ENCODE measurements around the gene PGM5. TPM values are rescaled to one million over a fixed set of nuclear protein-coding genes. Genes with fewer than 3 reads are reported as not detected.
A peak's percentile ranks its signal among the peaks of the same experiment; 100 is the strongest.
"Not testable (repeated sequence)": the region's sequence is repeated elsewhere in the genome, so short reads cannot be mapped to it uniquely, and the experiment has no call there.

Gene PGM5
- total RNA-seq = 53.1 TPM
- 16.3 TPM for polyA plus RNA-seq (ENCODE audit: insufficient read depth, low read depth, low replicate concordance)
- long read RNA-seq, donor 1, full-length matches to known transcripts = 10 of 15 reads
- long read RNA-seq, donor 1, partial matches to known transcripts = 0 of 15 reads
- long read RNA-seq, donor 1, other reads (novel, unspliced or antisense) = 5 of 15 reads
- long read RNA-seq, donor 2, transcript PGM5-202 (11 exons, 3,338 nt) = major isoform, 6 of 6 reads
- long read RNA-seq, donor 2, partial matches to known transcripts = 0 of 6 reads
- long read RNA-seq, donor 2, other reads (novel, unspliced or antisense) = 0 of 6 reads
- long read RNA-seq, donor 3, full-length matches to known transcripts = 7 of 24 reads
- long read RNA-seq, donor 3, partial matches to known transcripts = 7 of 24 reads
- long read RNA-seq, donor 3, other reads (novel, unspliced or antisense) = 10 of 24 reads
- long read RNA-seq, donor 4, transcript PGM5-202 (11 exons, 3,338 nt) = major isoform, 9 of 9 reads
- long read RNA-seq, donor 4, partial matches to known transcripts = 0 of 9 reads
- long read RNA-seq, donor 4, other reads (novel, unspliced or antisense) = 0 of 9 reads
- long read RNA-seq, donor 5 = 0 reads
- long read RNA-seq, donor 6, partial matches to known transcripts = 0 of 7 reads
- long read RNA-seq, donor 6, other reads (novel, unspliced or antisense) = 6 of 7 reads
- long read RNA-seq, donor 7, partial matches to known transcripts = 11 of 14 reads
- long read RNA-seq, donor 7, other reads (novel, unspliced or antisense) = 3 of 14 reads
- long read RNA-seq, donor 8, full-length matches to known transcripts = 9 of 38 reads
- long read RNA-seq, donor 8, partial matches to known transcripts = 29 of 38 reads
- long read RNA-seq, donor 8, other reads (novel, unspliced or antisense) = 0 of 38 reads
- long read RNA-seq, donor 9, full-length matches to known transcripts = 7 of 12 reads
- long read RNA-seq, donor 9, partial matches to known transcripts = 5 of 12 reads
- long read RNA-seq, donor 9, other reads (novel, unspliced or antisense) = 0 of 12 reads
- long read RNA-seq, donor 10, full-length matches to known transcripts = 4 of 16 reads
- long read RNA-seq, donor 10, partial matches to known transcripts = 12 of 16 reads
- long read RNA-seq, donor 10, other reads (novel, unspliced or antisense) = 0 of 16 reads

DNA sequence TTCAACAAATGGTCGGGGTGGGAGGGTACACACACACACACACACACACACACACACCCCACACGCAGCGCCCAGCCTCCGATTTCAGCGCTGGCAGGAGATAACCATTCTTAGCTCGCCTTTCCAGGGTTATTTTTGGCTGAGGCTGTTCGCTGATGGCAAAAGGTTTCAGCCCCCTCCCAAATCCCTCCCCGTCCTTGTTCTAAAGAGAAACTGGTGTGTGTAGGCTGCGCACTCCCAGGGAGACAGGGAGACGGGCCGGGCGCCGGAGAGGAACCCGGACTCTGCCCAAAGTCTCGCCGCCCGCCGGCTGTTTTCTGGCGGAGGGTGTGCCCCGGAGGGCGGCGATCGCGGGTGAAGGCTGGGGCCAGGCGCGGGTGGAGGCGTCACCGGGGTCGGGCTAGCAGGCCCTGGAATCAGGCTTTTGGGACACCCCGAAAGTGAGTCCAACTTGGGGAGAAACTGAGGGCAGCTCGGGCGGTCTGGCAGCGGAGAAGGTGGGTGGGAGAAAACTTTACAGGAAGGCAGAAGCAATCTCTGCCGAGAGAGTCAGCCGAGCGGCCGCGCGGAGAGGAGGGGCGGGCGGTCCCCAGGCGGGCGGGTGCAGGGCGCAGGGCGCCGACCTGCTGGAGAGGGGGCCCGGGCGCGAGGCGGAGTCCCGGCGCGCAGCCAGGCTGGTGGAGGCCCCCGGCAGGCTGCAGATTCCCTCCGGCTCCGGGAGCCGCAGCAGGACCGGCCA lies at the start of gene PGM5:
PGM5 (plus strand) TSS at position 232 of the 739 bp plus-strand sequence. CDS start 517 bp downstream, outside the sequence.
- intact Hi-C loops (cut with DNase I); FAIRE-seq; H3K27me3 ChIP-seq (ENCODE audit: control insufficient read depth, insufficient read depth, low read length); H3K9ac ChIP-seq (ENCODE audit: low read length in 3 of 3); H3K9me3 ChIP-seq (ENCODE audit: control insufficient read depth in 2 of 3, insufficient read depth in 1 of 3, low read length in 3 of 3); H3K27ac ChIP-seq (ENCODE audit: low read depth in 2 of 2, low read length in 2 of 2); H3K36me3 ChIP-seq (ENCODE audit: control insufficient read depth in 2 of 3, insufficient read depth in 3 of 3, low read length in 3 of 3); H3K4me1 ChIP-seq (ENCODE audit: control insufficient read depth in 2 of 3, insufficient read depth in 2 of 3, low read depth in 1 of 3, low read length in 3 of 3): not testable (repeated sequence)
- DNase-seq = peak; percentile 45 to 82 (median 57)
- peak within 1 kb of the TSS in 2 of 3 donors; percentile 30 to 52 for H3K4me3 ChIP-seq (ENCODE audit: low read length in 3 of 3)

DNA sequence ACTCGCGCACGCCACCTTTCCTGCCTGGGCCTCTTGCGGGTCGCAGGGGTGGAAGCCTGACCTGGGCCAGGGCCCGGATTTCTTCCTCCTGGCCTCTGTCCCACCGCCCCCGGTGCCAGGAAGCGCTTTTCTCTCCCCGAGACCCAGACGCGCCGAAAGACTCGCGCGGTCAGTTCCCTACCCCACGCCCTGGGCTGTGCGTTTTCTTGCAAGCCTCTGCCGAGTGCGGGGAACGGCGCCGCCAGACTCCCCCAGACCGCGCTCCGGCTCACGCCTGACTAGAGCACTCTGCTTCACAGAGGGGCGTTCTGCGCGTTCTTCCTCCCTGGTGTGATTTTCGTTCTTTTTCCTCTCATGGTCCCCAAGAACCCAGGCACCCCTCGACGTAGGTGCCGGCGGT lies 49.3 kb upstream of the PGM5 start:
- H3K36me3 ChIP-seq (ENCODE audit: control insufficient read depth in 2 of 3, insufficient read depth in 3 of 3, low read length in 3 of 3); H3K4me1 ChIP-seq (ENCODE audit: control insufficient read depth in 2 of 3, insufficient read depth in 2 of 3, low read depth in 1 of 3, low read length in 3 of 3); H3K9ac ChIP-seq (ENCODE audit: low read length in 3 of 3); H3K9me3 ChIP-seq (ENCODE audit: control insufficient read depth in 2 of 3, insufficient read depth in 1 of 3, low read length in 3 of 3); H3K27me3 ChIP-seq (ENCODE audit: control insufficient read depth, insufficient read depth, low read length); intact Hi-C loops (cut with DNase I); FAIRE-seq; H3K4me3 ChIP-seq (ENCODE audit: low read length in 3 of 3); H3K27ac ChIP-seq (ENCODE audit: low read depth in 2 of 2, low read length in 2 of 2): not testable (repeated sequence)
- peak in 1 of 5 donors; percentile 50 for DNase-seq

DNA sequence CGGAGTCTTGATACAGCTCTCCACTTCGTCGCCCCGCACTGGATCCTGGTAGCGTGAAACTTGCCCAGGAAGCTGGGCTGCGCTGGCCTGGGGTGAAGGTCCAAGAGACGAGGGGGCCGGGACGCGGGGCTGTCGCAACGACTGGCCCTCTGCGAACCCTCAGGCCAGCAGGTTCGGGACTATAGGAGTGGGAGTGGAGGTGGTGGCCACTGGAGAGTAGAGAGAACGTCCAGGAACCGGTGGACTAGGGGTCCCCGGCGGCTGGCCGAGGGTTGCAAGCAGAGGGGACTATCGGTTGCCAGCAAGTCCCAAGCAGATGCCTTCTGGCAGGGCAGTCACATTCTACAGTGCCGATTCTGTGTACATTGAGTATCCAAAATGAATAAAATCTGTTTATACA lies 48.8 kb upstream of the PGM5 start:
- H3K4me3 ChIP-seq (ENCODE audit: low read length in 3 of 3); H3K36me3 ChIP-seq (ENCODE audit: control insufficient read depth in 2 of 3, insufficient read depth in 3 of 3, low read length in 3 of 3); FAIRE-seq; H3K27me3 ChIP-seq (ENCODE audit: control insufficient read depth, insufficient read depth, low read length); H3K4me1 ChIP-seq (ENCODE audit: control insufficient read depth in 2 of 3, insufficient read depth in 2 of 3, low read depth in 1 of 3, low read length in 3 of 3); H3K9ac ChIP-seq (ENCODE audit: low read length in 3 of 3); intact Hi-C loops (cut with DNase I); H3K27ac ChIP-seq (ENCODE audit: low read depth in 2 of 2, low read length in 2 of 2); H3K9me3 ChIP-seq (ENCODE audit: control insufficient read depth in 2 of 3, insufficient read depth in 1 of 3, low read length in 3 of 3): not testable (repeated sequence)
- DNase-seq = peak in 1 of 5 donors; percentile 8

DNA sequence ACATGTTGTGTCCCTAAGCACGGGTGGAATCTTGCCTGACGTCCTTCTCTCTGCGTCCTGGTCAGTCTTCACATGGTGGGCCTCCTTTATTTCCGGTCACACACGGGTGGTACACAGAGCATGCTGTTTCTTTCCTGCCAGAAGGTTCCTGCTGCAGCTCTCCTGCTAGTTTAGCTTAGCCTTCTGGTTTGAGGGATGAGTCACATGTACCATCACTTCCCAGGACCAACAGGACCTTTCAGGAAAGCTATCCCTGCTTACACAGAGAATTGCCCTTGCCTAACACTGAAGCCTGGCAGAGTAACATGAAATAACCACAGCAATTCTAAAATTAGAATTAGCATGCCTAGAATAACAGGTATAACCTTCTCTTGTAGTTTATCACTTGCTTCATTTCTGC lies 45.2 kb upstream of the PGM5 start:
- H3K36me3 ChIP-seq (ENCODE audit: control insufficient read depth in 2 of 3, insufficient read depth in 3 of 3, low read length in 3 of 3); H3K27me3 ChIP-seq (ENCODE audit: control insufficient read depth, insufficient read depth, low read length); H3K27ac ChIP-seq (ENCODE audit: low read depth in 2 of 2, low read length in 2 of 2); FAIRE-seq; H3K4me1 ChIP-seq (ENCODE audit: control insufficient read depth in 2 of 3, insufficient read depth in 2 of 3, low read depth in 1 of 3, low read length in 3 of 3); H3K4me3 ChIP-seq (ENCODE audit: low read length in 3 of 3); intact Hi-C loops (cut with DNase I); H3K9ac ChIP-seq (ENCODE audit: low read length in 3 of 3); DNase-seq; H3K9me3 ChIP-seq (ENCODE audit: control insufficient read depth in 2 of 3, insufficient read depth in 1 of 3, low read length in 3 of 3): not testable (repeated sequence)

DNA sequence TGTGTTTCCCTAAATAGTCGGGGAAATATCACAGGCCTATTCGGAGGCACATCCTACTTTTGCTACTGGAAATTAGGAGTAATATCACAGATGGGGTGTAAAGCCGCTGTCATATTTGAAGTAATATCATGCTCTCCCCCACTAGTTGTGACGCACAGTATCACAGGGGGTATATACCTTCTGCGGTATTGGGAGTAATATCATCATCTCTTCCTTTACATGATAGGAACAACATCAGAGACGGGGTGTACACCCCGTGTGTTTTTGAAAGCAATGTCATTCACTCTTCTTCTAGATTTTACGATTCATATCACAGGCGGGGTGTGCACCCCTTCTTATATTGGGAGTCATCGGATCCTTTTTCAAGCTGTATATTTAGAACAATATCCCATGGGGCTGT lies 38.2 kb upstream of the PGM5 start:
- H3K4me3 ChIP-seq (ENCODE audit: low read length in 3 of 3); H3K9ac ChIP-seq (ENCODE audit: low read length in 3 of 3); DNase-seq; H3K27ac ChIP-seq (ENCODE audit: low read depth in 2 of 2, low read length in 2 of 2); H3K4me1 ChIP-seq (ENCODE audit: control insufficient read depth in 2 of 3, insufficient read depth in 2 of 3, low read depth in 1 of 3, low read length in 3 of 3); H3K36me3 ChIP-seq (ENCODE audit: control insufficient read depth in 2 of 3, insufficient read depth in 3 of 3, low read length in 3 of 3); intact Hi-C loops (cut with DNase I); H3K9me3 ChIP-seq (ENCODE audit: control insufficient read depth in 2 of 3, insufficient read depth in 1 of 3, low read length in 3 of 3); FAIRE-seq; H3K27me3 ChIP-seq (ENCODE audit: control insufficient read depth, insufficient read depth, low read length): not testable (repeated sequence)

DNA sequence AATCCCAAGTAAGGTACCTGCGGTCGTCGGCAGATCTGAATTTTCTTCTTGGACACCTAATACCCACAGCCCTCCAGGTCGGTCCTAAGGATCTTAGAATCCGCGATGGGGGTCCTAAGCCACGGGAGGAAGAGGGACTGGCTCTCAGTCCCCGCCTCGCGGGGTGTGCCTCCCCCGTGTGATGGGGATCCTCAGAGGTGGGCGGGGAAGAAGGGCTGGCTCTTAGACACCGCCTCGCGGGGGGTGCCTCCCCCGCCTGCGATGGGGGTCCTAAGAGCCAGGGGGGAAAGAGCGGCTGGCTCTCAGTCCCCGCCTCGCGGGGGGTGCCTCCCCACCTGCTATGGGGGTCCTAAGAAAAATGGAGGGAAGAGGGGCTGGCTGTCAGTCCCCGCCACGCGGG lies 32.7 kb upstream of the PGM5 start:
- H3K9me3 ChIP-seq (ENCODE audit: control insufficient read depth in 2 of 3, insufficient read depth in 1 of 3, low read length in 3 of 3); intact Hi-C loops (cut with DNase I); H3K4me3 ChIP-seq (ENCODE audit: low read length in 3 of 3); H3K9ac ChIP-seq (ENCODE audit: low read length in 3 of 3); H3K36me3 ChIP-seq (ENCODE audit: control insufficient read depth in 2 of 3, insufficient read depth in 3 of 3, low read length in 3 of 3); FAIRE-seq; H3K4me1 ChIP-seq (ENCODE audit: control insufficient read depth in 2 of 3, insufficient read depth in 2 of 3, low read depth in 1 of 3, low read length in 3 of 3); H3K27me3 ChIP-seq (ENCODE audit: control insufficient read depth, insufficient read depth, low read length); H3K27ac ChIP-seq (ENCODE audit: low read depth in 2 of 2, low read length in 2 of 2): not testable (repeated sequence)
- DNase-seq = peak in 1 of 5 donors; percentile 24

DNA sequence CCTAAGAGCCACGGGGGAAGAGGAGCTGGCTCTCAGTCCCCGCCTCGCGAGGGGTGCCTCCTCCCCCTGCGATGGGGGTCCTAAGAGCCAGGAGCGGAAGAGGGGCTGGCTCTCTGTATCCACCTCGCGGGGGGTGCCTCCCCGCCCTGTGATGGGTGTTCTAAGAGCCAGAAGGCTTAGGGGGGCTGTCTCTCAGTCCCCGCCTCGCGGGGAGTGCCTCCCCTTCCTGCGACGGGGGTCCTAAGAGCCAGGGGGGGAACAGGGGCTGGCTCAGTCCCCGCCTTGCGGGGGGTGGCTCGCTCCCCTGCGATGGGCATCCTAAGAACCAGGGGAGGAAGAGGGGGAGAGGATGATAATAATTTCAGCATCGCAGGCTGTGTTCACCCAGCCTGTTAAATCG lies 31.9 kb upstream of the PGM5 start:
- FAIRE-seq; H3K9me3 ChIP-seq (ENCODE audit: control insufficient read depth in 2 of 3, insufficient read depth in 1 of 3, low read length in 3 of 3); H3K27ac ChIP-seq (ENCODE audit: low read depth in 2 of 2, low read length in 2 of 2); H3K4me3 ChIP-seq (ENCODE audit: low read length in 3 of 3); intact Hi-C loops (cut with DNase I); DNase-seq; H3K4me1 ChIP-seq (ENCODE audit: control insufficient read depth in 2 of 3, insufficient read depth in 2 of 3, low read depth in 1 of 3, low read length in 3 of 3); H3K9ac ChIP-seq (ENCODE audit: low read length in 3 of 3); H3K27me3 ChIP-seq (ENCODE audit: control insufficient read depth, insufficient read depth, low read length); H3K36me3 ChIP-seq (ENCODE audit: control insufficient read depth in 2 of 3, insufficient read depth in 3 of 3, low read length in 3 of 3): not testable (repeated sequence)

Data from kidney (tissue), 19 donors.